IMR-90 (cell line): ENCODE results near the gene TMCO1.
"Not testable (repeated sequence)": the region's sequence is repeated elsewhere in the genome, so short reads cannot be mapped to it uniquely, and the experiment has no call there.

Source experiments
- BHLHE40 ChIP-seq: fragments of 150-350 bp; IDR thresholded peaks from 2 replicates; pipeline ENCODE4 v1.6.1; 2016; ENCODE audit warnings: mild to moderate bottlenecking, low read depth, low read length
- CEBPB ChIP-seq: IDR thresholded peaks from 2 replicates; pipeline ENCODE4 v1.6.1; 2012; ENCODE audit warnings: low read depth, low read length, improper control_type of control experiment
- CTCF ChIP-seq: conservative IDR thresholded peaks from 2 replicates; pipeline ENCODE4 v1.5.1; 2012; ENCODE audit warnings: mild to moderate bottlenecking, low read depth, low read length, improper control_type of control experiment
- ELK1 ChIP-seq: fragments of 150-350 bp; IDR thresholded peaks from 2 replicates; pipeline ENCODE4 v1.6.1; 2016; ENCODE audit warnings: low read depth, mild to moderate bottlenecking, low read length, moderate library complexity, borderline replicate concordance
- MAFK ChIP-seq: IDR thresholded peaks from 2 replicates; pipeline ENCODE4 v1.6.1; 2012; ENCODE audit warnings: low read depth, low read length, improper control_type of control experiment
- MXI1 ChIP-seq: IDR thresholded peaks from 2 replicates; pipeline ENCODE4 v1.6.1; 2012; ENCODE audit warnings: low read depth, mild to moderate bottlenecking, low read length, moderate library complexity, borderline replicate concordance
- NFE2L2 ChIP-seq: fragments of 150-350 bp; IDR thresholded peaks from 2 replicates; pipeline ENCODE4 v1.6.1; 2016; ENCODE audit warnings: low read depth, mild to moderate bottlenecking, low read length
- POLR2A ChIP-seq: IDR thresholded peaks from 2 replicates; pipeline ENCODE4 v1.6.1; 2012; ENCODE audit warnings: mild to moderate bottlenecking, low read depth, low read length
- SMC3 ChIP-seq: fragments of 150-350 bp; IDR thresholded peaks from 2 replicates; pipeline ENCODE4 v1.6.1; 2016; ENCODE audit warnings: low read depth, mild to moderate bottlenecking, antibody characterized with exemption, low read length, moderate library complexity
- TF ChIP-seq, protein P1 (sequence below): fragments of 150-350 bp; IDR thresholded peaks from 2 replicates; pipeline ENCODE4 v1.6.1; 2017; ENCODE audit warnings: mild to moderate bottlenecking, antibody characterized with exemption, low read length, low read depth

DNA sequence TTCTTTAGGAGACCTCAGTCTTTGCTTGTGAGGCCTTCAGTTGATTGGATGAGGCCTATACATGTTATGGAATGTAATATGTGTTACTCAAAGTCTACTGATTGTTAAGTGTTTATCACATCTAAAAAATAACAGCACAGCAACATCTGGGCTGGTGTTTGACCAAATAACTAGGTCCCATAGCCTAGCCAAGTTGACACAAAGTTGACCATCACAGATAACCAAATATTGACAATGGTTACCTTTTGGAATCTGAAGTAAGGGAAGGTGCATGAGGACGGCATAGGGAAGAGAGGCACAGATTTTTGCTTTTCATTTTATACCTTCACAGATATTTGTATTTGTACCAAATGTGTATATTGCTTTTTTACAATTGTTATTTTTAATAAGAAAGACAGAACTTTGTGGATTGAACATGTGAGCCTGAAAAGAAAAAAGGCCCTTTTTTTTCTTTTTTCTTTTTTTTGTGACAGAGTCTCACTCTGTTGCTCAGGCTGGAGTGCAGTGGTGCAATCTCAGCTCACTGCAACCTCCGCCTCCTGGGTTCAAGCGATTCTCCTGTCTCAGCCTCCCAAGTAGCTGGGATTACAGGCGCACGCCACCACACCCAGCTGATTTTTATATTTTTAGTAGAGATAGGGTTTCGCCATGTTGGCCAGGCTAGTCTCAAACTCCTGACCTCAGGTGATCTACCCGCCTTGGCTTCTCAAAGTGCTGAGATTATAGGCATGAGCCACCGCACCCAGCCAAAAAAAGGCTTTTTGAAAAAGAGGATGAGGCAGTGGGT is 52.2 kb downstream of the TMCO1 start:
- TF ChIP-seq POLR2A, BHLHE40, CTCF, MXI1, ELK1, SMC3, NFE2L2, CEBPB, MAFK: not testable (repeated sequence)
- TF ChIP-seq, protein P1, sequence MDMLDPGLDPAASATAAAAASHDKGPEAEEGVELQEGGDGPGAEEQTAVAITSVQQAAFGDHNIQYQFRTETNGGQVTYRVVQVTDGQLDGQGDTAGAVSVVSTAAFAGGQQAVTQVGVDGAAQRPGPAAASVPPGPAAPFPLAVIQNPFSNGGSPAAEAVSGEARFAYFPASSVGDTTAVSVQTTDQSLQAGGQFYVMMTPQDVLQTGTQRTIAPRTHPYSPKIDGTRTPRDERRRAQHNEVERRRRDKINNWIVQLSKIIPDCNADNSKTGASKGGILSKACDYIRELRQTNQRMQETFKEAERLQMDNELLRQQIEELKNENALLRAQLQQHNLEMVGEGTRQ: not testable (repeated sequence)
